ENCODE results near the gene PTBP1. TPM values are rescaled to one million over a fixed set of nuclear protein-coding genes. Genes with fewer than 3 reads are reported as not detected.

PTBP1 gene
- total RNA-seq, 4 donors from 2014 or later = 139 to 167 (median 156) TPM

DNA sequence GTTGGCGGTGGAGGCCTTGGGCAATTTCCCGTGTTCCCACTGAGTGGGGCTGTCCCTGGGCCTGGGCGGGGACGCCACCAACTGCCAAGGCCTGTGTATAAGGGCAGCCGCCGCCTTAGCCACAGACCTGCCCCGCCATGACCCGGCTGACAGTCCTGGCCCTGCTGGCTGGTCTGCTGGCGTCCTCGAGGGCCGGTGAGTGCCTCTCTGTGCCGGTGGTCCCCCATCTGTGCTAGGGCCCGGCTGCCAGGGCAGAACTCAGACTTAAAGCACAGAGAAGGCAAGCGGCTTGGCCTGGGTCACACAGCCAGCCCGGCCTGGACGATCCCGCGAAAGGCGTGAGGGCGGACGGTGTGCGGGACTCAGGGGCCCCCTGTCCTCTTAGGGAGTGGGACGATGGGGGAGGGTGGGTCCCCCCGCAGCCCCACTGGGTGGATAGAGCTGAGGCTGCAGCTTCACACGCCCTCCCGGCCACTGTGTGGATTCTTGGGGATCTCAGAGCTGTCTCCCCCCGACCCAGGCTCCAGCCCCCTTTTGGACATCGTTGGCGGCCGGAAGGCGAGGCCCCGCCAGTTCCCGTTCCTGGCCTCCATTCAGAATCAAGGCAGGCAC, 30.6 kb downstream of the PTBP1 start, which contains the start of gene AZU1:
Gene AZU1, plus strand, starts transcription at position 128 of the 612 bp plus-strand sequence. Its CDS starts 10 bp downstream, at position 138.
- intact Hi-C loops (cut with DNase I) = no loop called here
- 20 to 43% methylated on average over 1 to 3 of the region's 33 CpGs for WGBS, 2 donors
- H3K27me3 ChIP-seq = peaks cover 0 to 78% (median 3%) of the 10 kb centered on the region in 4 donors
- H3K36me3 ChIP-seq = no peaks in the 10 kb centered on the region
- H3K27ac ChIP-seq = no peak within 1 kb of the TSS
- TF ChIP-seq POLR2A (IDR thresholded peaks at IDR 0.05) = no peak
- TF ChIP-seq, protein P1, sequence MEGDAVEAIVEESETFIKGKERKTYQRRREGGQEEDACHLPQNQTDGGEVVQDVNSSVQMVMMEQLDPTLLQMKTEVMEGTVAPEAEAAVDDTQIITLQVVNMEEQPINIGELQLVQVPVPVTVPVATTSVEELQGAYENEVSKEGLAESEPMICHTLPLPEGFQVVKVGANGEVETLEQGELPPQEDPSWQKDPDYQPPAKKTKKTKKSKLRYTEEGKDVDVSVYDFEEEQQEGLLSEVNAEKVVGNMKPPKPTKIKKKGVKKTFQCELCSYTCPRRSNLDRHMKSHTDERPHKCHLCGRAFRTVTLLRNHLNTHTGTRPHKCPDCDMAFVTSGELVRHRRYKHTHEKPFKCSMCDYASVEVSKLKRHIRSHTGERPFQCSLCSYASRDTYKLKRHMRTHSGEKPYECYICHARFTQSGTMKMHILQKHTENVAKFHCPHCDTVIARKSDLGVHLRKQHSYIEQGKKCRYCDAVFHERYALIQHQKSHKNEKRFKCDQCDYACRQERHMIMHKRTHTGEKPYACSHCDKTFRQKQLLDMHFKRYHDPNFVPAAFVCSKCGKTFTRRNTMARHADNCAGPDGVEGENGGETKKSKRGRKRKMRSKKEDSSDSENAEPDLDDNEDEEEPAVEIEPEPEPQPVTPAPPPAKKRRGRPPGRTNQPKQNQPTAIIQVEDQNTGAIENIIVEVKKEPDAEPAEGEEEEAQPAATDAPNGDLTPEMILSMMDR (IDR thresholded peaks at IDR 0.05) = no peak
- H3K9me3 ChIP-seq = no peaks in the 10 kb centered on the region
- DNase-seq = no peak
- no peak within 1 kb of the TSS for H3K4me3 ChIP-seq
- peaks cover 0 to 6% (median 0%) of the 10 kb centered on the region in 3 donors for H3K4me1 ChIP-seq

GRCh38 chr19:829129-829758, 32.0 kb downstream of the PTBP1 start:
- Histone ChIP-seq H3K27me3 (peaks cover 0 to 74% (median 0%) of the 10 kb centered on the region in 4 donors), H3K4me1 (peaks cover 0 to 6% (median 0%) of the 10 kb centered on the region in 3 donors), H3K36me3 (no peaks in the 10 kb centered on the region), H3K9me3 (no peaks in the 10 kb centered on the region), H3K27ac (no peak overlapping the region), H3K4me3 (no peak overlapping the region)
- intact Hi-C loops (cut with DNase I) = no loop called here
- TF ChIP-seq POLR2A (IDR thresholded peaks at IDR 0.05) = no peak
- TF ChIP-seq, protein P1 (IDR thresholded peaks at IDR 0.05) = no peak
- DNase-seq = no peak
- WGBS, 2 donors = 45 to 62% methylated on average over 10 of the region's 18 CpGs

DNA sequence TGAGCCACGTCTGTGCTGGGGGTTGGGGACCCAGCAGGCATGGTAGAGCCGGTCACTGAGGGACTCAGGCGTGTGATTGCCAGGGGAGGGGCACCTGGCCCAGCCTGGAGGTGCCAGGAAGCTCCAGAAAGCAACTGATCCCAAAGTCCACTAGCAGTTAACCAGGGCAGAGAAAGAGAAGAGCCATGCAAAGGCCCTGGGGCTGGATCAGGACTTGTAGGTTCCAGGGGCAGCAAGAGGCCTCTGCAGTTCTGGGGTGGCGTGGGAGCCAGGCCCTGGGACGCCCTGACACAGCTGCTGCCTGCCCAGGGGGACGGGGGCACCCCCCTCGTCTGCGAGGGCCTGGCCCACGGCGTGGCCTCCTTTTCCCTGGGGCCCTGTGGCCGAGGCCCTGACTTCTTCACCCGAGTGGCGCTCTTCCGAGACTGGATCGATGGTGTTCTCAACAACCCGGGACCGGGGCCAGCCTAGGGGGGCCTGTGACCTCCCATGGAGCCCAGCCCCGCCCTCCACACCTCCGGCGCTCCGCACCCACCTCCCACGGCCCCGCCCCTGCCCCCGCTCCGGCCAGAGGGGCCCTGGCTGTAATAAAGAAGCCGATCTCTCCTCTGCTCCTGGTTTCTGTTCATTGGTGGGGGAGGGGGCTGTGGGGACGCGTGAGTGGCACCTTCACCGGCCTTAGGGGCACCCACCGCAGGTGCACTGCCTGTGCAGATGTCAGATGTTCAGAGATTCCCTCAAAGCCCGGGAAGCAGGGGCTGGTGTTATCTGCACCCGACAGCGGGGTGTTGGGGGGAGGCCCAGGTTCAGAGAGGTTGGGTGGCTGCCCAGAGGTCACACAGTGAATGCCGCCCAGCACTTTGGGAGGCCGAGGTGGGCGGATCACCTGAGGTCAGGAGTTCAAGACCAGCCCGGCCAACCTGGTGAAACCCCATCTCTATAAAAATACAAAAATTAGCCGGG, 34.4 kb downstream of the PTBP1 start:
- 37 to 53% methylated on average over 3 to 5 of the region's 38 CpGs for WGBS, 2 donors
- Histone ChIP-seq H3K27me3 (peaks cover 0 to 83% (median 2%) of the 10 kb centered on the region in 4 donors), H3K27ac (no peak overlapping the region), H3K36me3 (no peaks in the 10 kb centered on the region), H3K9me3 (no peaks in the 10 kb centered on the region), H3K4me1 (peaks cover 0 to 6% (median 0%) of the 10 kb centered on the region in 3 donors), H3K4me3 (no peak overlapping the region)
- TF ChIP-seq, protein P1 (IDR thresholded peaks at IDR 0.05) = no peak
- no peak for TF ChIP-seq POLR2A (IDR thresholded peaks at IDR 0.05)
- intact Hi-C loops (cut with DNase I) = no loop called here
- no peak for DNase-seq

GRCh38 chr19:834216-834615, 37.0 kb downstream of the PTBP1 start:
- intact Hi-C loops (cut with DNase I) = no loop called here
- WGBS, 2 donors = 54 to 64% methylated on average over 18 to 24 of the region's 24 CpGs
- H3K27me3 ChIP-seq = peaks cover 0 to 88% (median 2%) of the 10 kb centered on the region in 4 donors

More at GRCh38 chr19:834216-834615, 37.0 kb downstream of the PTBP1 start:
- no peaks in the 10 kb centered on the region for H3K36me3 ChIP-seq
- no peak overlapping the region for H3K27ac ChIP-seq
- no peak for TF ChIP-seq POLR2A (IDR thresholded peaks at IDR 0.05)
- TF ChIP-seq, protein P1 (IDR thresholded peaks at IDR 0.05) = no peak
- no peak for DNase-seq
- peaks cover 0 to 4% (median 0%) of the 10 kb centered on the region in 3 donors for H3K4me1 ChIP-seq
- no peak overlapping the region for H3K4me3 ChIP-seq
- H3K9me3 ChIP-seq = no peaks in the 10 kb centered on the region

Measured in esophagus squamous epithelium (tissue), 5 donors.